HUES48 (cell line): ENCODE data around the gene GRK6.
A peak's percentile ranks its signal among the peaks of the same experiment; 100 is the strongest.

Source experiments
- H3K27ac ChIP-seq: one replicate; pipeline ENCODE4 v1.7.0; 2013; ENCODE audit warnings: low read depth, low read length, inconsistent platforms
- H3K27me3 ChIP-seq: 2 replicates; pipeline ENCODE4 v1.6.1; 2013; ENCODE audit warnings: mild to moderate bottlenecking, low read length; ENCODE audit not compliant: control insufficient read depth, insufficient read depth
- H3K36me3 ChIP-seq: 2 replicates; pipeline ENCODE4 v1.6.1; 2013; ENCODE audit warnings: low read length; ENCODE audit not compliant: control insufficient read depth, insufficient read depth
- H3K4me1 ChIP-seq: 2 replicates; pipeline ENCODE4 v1.6.1; 2013; ENCODE audit warnings: mild to moderate bottlenecking, low read length; ENCODE audit not compliant: control insufficient read depth, insufficient read depth
- H3K4me3 ChIP-seq: 2 replicates; pipeline ENCODE4 v1.5.1; 2013; ENCODE audit warnings: mild to moderate bottlenecking, low read depth, low read length
- H3K9ac ChIP-seq: 2 replicates; pipeline ENCODE4 v1.6.1; 2013; ENCODE audit warnings: mild to moderate bottlenecking, low read depth, low read length, moderate library complexity
- H3K9me3 ChIP-seq: 2 replicates; pipeline ENCODE4 v1.6.1; 2013; ENCODE audit warnings: low read length; ENCODE audit not compliant: control insufficient read depth, insufficient read depth

Gene GRK6

GRCh38 chr5:177456976-177457851 is 30.7 kb downstream of the GRK6 start:
- peaks cover 47% of the 10 kb centered on the region for H3K36me3 ChIP-seq

GRCh38 chr5:177457852-177458681 is 31.6 kb downstream of the GRK6 start:
- no peaks in the 10 kb centered on the region for H3K9me3 ChIP-seq
- H3K27ac ChIP-seq, result peak overlapping the region; percentile 56
- peaks cover 17% of the 10 kb centered on the region for H3K4me1 ChIP-seq
- H3K27me3 ChIP-seq, result peaks cover 10% of the 10 kb centered on the region
- peaks cover 53% of the 10 kb centered on the region for H3K36me3 ChIP-seq
- no peak overlapping the region for H3K4me3 ChIP-seq
- H3K9ac ChIP-seq, result no peak overlapping the region

More at GRCh38 chr5:177456976-177457851, 30.7 kb downstream of the GRK6 start:
- H3K4me3 ChIP-seq, result no peak overlapping the region
- H3K9me3 ChIP-seq, result no peaks in the 10 kb centered on the region
- peak overlapping the region; percentile 60 for H3K27ac ChIP-seq
- no peak overlapping the region for H3K9ac ChIP-seq
- peaks cover 12% of the 10 kb centered on the region for H3K27me3 ChIP-seq
- peaks cover 21% of the 10 kb centered on the region for H3K4me1 ChIP-seq

GRCh38 chr5:177458912-177459350 is 32.5 kb downstream of the GRK6 start:
- peaks cover 11% of the 10 kb centered on the region for H3K4me1 ChIP-seq

GRCh38 chr5:177459357-177459756 is 32.9 kb downstream of the GRK6 start:
- H3K27ac ChIP-seq, result no peak overlapping the region
- peaks cover 61% of the 10 kb centered on the region for H3K36me3 ChIP-seq
- no peaks in the 10 kb centered on the region for H3K9me3 ChIP-seq
- no peaks in the 10 kb centered on the region for H3K27me3 ChIP-seq
- H3K4me3 ChIP-seq, result no peak overlapping the region
- no peak overlapping the region for H3K9ac ChIP-seq
- H3K4me1 ChIP-seq, result peaks cover 10% of the 10 kb centered on the region

More at GRCh38 chr5:177458912-177459350, 32.5 kb downstream of the GRK6 start:
- peaks cover 2% of the 10 kb centered on the region for H3K27me3 ChIP-seq
- H3K27ac ChIP-seq, result no peak overlapping the region
- H3K9ac ChIP-seq, result no peak overlapping the region
- H3K9me3 ChIP-seq, result no peaks in the 10 kb centered on the region
- no peak overlapping the region for H3K4me3 ChIP-seq
- peaks cover 61% of the 10 kb centered on the region for H3K36me3 ChIP-seq

GRCh38 chr5:177459819-177460628 is 33.5 kb downstream of the GRK6 start:
- peaks cover 10% of the 10 kb centered on the region for H3K4me1 ChIP-seq
- no peaks in the 10 kb centered on the region for H3K9me3 ChIP-seq
- H3K4me3 ChIP-seq, result no peak overlapping the region
- H3K36me3 ChIP-seq, result peaks cover 62% of the 10 kb centered on the region
- H3K9ac ChIP-seq, result no peak overlapping the region
- H3K27ac ChIP-seq, result peak overlapping the region; percentile 10
- no peaks in the 10 kb centered on the region for H3K27me3 ChIP-seq

- Histone ChIP-seq H3K27me3 (no peaks in the 10 kb centered on the region), H3K9ac (no peak overlapping the region), H3K27ac (peak overlapping the region; percentile 5), H3K36me3 (peaks cover 77% of the 10 kb centered on the region), H3K4me1 (peaks cover 3% of the 10 kb centered on the region), H3K9me3 (no peaks in the 10 kb centered on the region), H3K4me3 (no peak overlapping the region)
Measured at GRCh38 chr5:177462021-177462670, 35.7 kb downstream of the GRK6 start.

- Histone ChIP-seq H3K36me3 (peaks cover 73% of the 10 kb centered on the region), H3K9me3 (no peaks in the 10 kb centered on the region), H3K4me1 (peaks cover 6% of the 10 kb centered on the region; the same call in 1 of the 2 replicates), H3K27me3 (no peaks in the 10 kb centered on the region), H3K4me3 (no peak overlapping the region), H3K27ac (no peak overlapping the region), H3K9ac (no peak overlapping the region)
Measured at GRCh38 chr5:177465044-177465443, 38.6 kb downstream of the GRK6 start.

- Histone ChIP-seq H3K36me3 (peaks cover 77% of the 10 kb centered on the region), H3K27me3 (no peaks in the 10 kb centered on the region), H3K9me3 (no peaks in the 10 kb centered on the region)
Measured at GRCh38 chr5:177466861-177467260, 40.4 kb downstream of the GRK6 start.

GRCh38 chr5:177467436-177467835 is 41.0 kb downstream of the GRK6 start:
- Histone ChIP-seq H3K9me3 (no peaks in the 10 kb centered on the region), H3K4me1 (peaks cover 28% of the 10 kb centered on the region), H3K27me3 (no peaks in the 10 kb centered on the region), H3K27ac (no peak overlapping the region), H3K4me3 (no peak overlapping the region), H3K36me3 (peaks cover 78% of the 10 kb centered on the region), H3K9ac (no peak overlapping the region)

More at GRCh38 chr5:177466861-177467260, 40.4 kb downstream of the GRK6 start:
- H3K27ac ChIP-seq, result no peak overlapping the region
- H3K9ac ChIP-seq, result no peak overlapping the region
- H3K4me3 ChIP-seq, result no peak overlapping the region
- H3K4me1 ChIP-seq, result peaks cover 25% of the 10 kb centered on the region

GRCh38 chr5:177468329-177468684 is 41.8 kb downstream of the GRK6 start:
- H3K9ac ChIP-seq, result no peak overlapping the region
- peak overlapping the region; percentile 48 for H3K27ac ChIP-seq
- no peaks in the 10 kb centered on the region for H3K27me3 ChIP-seq
- H3K36me3 ChIP-seq, result peaks cover 72% of the 10 kb centered on the region
- H3K9me3 ChIP-seq, result no peaks in the 10 kb centered on the region
- no peak overlapping the region for H3K4me3 ChIP-seq
- peaks cover 28% of the 10 kb centered on the region for H3K4me1 ChIP-seq
